ENCODE data around the gene CHD3. TPM values are rescaled to one million over a fixed set of nuclear protein-coding genes. Genes with fewer than 3 reads are reported as not detected.

Gene CHD3
- polyA plus RNA-seq, 1 of the 3 experiments (the other 2 are of a cell fraction) = 56.2 TPM

DNA sequence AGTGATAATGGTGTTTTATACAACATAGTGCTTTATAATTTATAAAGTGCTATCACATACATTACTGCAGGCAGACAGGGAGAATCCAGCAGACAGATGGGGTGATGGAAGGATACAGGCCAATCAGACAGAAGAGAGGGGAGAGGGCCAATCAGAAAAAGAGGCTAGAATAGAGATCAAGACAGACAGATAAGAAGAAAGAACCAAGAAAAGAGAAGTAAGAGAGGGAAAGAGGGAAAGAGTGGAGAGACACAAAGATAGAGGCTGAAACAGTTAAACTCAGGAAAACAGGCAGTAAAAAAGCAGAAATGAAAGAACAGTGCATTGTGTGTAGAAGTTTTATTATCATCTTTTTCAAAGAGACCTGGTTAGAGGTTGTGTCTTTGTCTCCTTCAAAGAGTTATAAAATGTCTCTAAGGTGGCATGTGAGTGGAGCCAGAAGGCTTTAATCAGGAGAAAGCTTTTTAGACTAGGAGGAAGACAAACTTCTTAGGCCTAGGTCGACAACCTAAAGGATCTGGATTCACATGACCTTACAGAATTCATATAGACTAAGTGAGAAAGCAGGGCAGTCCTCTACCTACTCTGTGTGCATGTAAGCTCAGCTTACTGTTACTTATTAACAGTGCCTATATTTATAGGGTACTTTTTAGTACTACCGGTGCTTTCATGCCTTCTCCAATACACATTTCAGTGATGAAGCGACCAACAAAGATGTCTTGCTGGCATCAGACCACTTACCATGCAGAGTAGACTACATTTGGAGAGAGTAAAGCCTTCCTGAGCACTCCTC is 8.3 kb upstream of the CHD3 start (continued):
- TF ChIP-seq, protein P1, sequence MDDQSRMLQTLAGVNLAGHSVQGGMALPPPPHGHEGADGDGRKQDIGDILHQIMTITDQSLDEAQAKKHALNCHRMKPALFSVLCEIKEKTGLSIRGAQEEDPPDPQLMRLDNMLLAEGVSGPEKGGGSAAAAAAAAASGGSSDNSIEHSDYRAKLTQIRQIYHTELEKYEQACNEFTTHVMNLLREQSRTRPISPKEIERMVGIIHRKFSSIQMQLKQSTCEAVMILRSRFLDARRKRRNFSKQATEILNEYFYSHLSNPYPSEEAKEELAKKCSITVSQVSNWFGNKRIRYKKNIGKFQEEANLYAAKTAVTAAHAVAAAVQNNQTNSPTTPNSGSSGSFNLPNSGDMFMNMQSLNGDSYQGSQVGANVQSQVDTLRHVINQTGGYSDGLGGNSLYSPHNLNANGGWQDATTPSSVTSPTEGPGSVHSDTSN (IDR thresholded peaks at IDR 0.05) = no peak
- TF ChIP-seq YY1 (IDR thresholded peaks at IDR 0.05; ENCODE audit: low read depth) (no peak), TCF12 (IDR thresholded peaks at IDR 0.05) (no peak), MXI1 (IDR thresholded peaks at IDR 0.05; ENCODE audit: low read depth, low read length) (no peak), RFX5 (IDR thresholded peaks at IDR 0.05; ENCODE audit: low read length) (no peak), FOXM1 (IDR thresholded peaks at IDR 0.05; ENCODE audit: low read depth) (no peak), RXRA (IDR thresholded peaks at IDR 0.05; ENCODE audit: borderline replicate concordance, low read depth) (no peak)

DNA sequence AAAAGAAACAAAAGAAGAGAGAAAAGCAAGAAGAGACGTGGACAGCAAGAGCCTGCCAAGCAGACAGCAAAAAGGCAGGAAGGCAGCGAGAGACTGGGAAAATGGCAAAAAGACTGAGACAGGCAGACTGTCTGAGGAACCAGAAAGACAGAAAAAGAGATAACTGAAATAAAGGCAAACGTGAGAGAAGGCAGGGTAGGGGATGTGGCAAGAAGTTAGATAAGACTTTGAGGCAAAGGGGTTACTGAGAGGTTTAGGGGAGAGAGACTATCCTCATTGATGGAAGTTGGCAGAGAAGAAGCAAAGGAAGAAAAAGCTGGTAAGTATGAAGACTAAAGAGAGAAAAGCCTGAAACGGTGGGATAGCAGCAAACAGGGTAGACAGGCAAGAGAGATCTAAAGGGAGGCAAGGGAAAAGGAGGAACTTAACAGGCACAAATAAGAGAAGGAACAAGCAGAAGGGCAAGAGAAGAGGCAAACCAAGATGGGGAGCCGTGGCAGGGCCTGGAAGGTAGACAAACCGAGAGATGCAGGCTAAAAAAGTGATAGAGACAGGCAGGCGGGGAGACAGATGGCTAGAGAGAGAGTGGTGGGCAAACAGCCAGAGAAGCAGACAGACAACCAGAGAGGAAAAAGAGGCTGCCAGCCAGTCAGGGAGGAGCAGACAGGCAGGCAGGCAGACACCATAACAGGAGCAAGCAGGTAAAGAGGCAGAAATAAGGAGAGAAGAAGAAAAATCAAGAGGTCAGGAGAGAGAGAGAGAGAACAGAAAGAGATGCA is 7.1 kb upstream of the CHD3 start:
- H3K4me1 ChIP-seq (ENCODE audit: control insufficient read depth in 1 of 2, insufficient read depth in 2 of 2, low read depth in 1 of 2, low read length in 1 of 2) = peaks cover 13 to 47% of the 10 kb centered on the region in 2 experiments
- H2AFZ ChIP-seq (ENCODE audit: low read depth) = no peak overlapping the region
- H3K9me2 ChIP-seq = no peaks in the 10 kb centered on the region
- H3K27me3 ChIP-seq (ENCODE audit: insufficient read depth) = no peaks in the 10 kb centered on the region
- H4K20me1 ChIP-seq (ENCODE audit: insufficient read depth) = no peaks in the 10 kb centered on the region
- 0 out of 4 replicates have a peak overlapping the region, but pooled peaks of 1 of the 2 experiments have one; percentile 6 for H3K4me3 ChIP-seq (ENCODE audit: low read depth in 2 of 2, low read length in 1 of 2)
- peaks cover 13% of the 10 kb centered on the region for H3K79me2 ChIP-seq (ENCODE audit: insufficient read depth)
- TF ChIP-seq IRF3 (IDR thresholded peaks at IDR 0.05; ENCODE audit: low read depth, low read length) (no peak), RCOR1 (IDR thresholded peaks at IDR 0.05; ENCODE audit: low read length) (no peak; the same call in 1 of the 2 replicates), EZH2phosphoT487 (IDR thresholded peaks at IDR 0.05; ENCODE audit: borderline replicate concordance, low read depth) (no peak), JUND (IDR thresholded peaks at IDR 0.05) (no peak), RFX5 (IDR thresholded peaks at IDR 0.05; ENCODE audit: low read length) (no peak), USF1 (IDR thresholded peaks at IDR 0.05; ENCODE audit: borderline replicate concordance, low read depth) (no peak), RAD21 (IDR thresholded peaks at IDR 0.05; ENCODE audit: low read length) (peak; percentile 20; the same call in 1 of the 2 replicates), EP300 (IDR thresholded peaks at IDR 0.05; ENCODE audit: borderline replicate concordance in 1 of 2, low read depth in 1 of 2, low read length in 1 of 2) (peak in 1 of 2 experiments; percentile 49; a peak in 1 of 4 replicates), NRF1 (IDR thresholded peaks at IDR 0.05; ENCODE audit: low read depth, low read length) (no peak), MXI1 (IDR thresholded peaks at IDR 0.05; ENCODE audit: low read depth, low read length) (no peak), YY1 (IDR thresholded peaks at IDR 0.05; ENCODE audit: low read depth) (no peak)
- TF ChIP-seq, protein P2, sequence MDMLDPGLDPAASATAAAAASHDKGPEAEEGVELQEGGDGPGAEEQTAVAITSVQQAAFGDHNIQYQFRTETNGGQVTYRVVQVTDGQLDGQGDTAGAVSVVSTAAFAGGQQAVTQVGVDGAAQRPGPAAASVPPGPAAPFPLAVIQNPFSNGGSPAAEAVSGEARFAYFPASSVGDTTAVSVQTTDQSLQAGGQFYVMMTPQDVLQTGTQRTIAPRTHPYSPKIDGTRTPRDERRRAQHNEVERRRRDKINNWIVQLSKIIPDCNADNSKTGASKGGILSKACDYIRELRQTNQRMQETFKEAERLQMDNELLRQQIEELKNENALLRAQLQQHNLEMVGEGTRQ (IDR thresholded peaks at IDR 0.05; ENCODE audit: borderline replicate concordance, low read depth, low read length) = no peak
- TF ChIP-seq, protein P1 (IDR thresholded peaks at IDR 0.05) = 0 out of 2 replicates have a peak, but pooled peaks have one; percentile 32
- H3K36me3 ChIP-seq (replicated peaks in 1 of 2; ENCODE audit: control insufficient read depth in 1 of 2, insufficient read depth in 2 of 2, low read length in 1 of 2) = peaks cover 22 to 38% of the 10 kb centered on the region in 2 experiments
- DNase-seq = peak; percentile 65
- 0 out of 2 replicates have a peak overlapping the region, but pooled peaks have one; percentile 10 for H3K9ac ChIP-seq
- CTCF ChIA-PET = interaction anchor here (1.9 kb wide), 1 partner anchor 17 kb away, joined by 6 read pairs; no protein-coding TSS in a partner anchor
- peak overlapping the region; percentile 66 for H3K4me2 ChIP-seq
- WGBS (ENCODE audit: low lambda C conversion rate) = 48% methylated on average over 7 of the region's 7 CpGs
- POLR2A ChIA-PET = no interaction called here
- peaks cover 24% of the 10 kb centered on the region for H3F3A ChIP-seq (replicated peaks; ENCODE audit: insufficient read depth)
- H3K9me3 ChIP-seq = no peaks in the 10 kb centered on the region
- H3K27ac ChIP-seq (ENCODE audit: low read depth in 2 of 2, low read length in 1 of 2) = peak overlapping the region; percentile 69 to 100; a peak in 3 of 4 replicates

All from SK-N-SH (cell line).